Activated T-helper 1 cell treated with anti-CD3 and anti-CD28 coated beads, Interleukin-12 subunit alpha, Interleukin-12 subunit beta, Interleukin-2, Interleukin-4 antibody, amounts not matched to agents 30 ng/mL and 10 ng/mL and 1 ng/mL, durations not matched to agents 14 hours and 24 hours and 36 hours (primary cell): ENCODE data around the gene OR10D3. TPM values are rescaled to one million over a fixed set of nuclear protein-coding genes. Genes with fewer than 3 reads are reported as not detected.
"Not testable (repeated sequence)": the region's sequence is repeated elsewhere in the genome, so short reads cannot be mapped to it uniquely, and the experiment has no call there.

Experiments used
- DNase-seq: peaks from one replicate; pipeline ENCODE4 v3.0.0; 2021; ENCODE audit warnings: low spot score
- H3K27ac Mint-ChIP-seq: one replicate; pipeline ENCODE4 v1.8.0; 2021; ENCODE audit warnings: mild to moderate bottlenecking, mixed read lengths
- H3K27me3 Mint-ChIP-seq: one replicate; pipeline ENCODE4 v1.8.0; 2022; ENCODE audit warnings: mild to moderate bottlenecking, moderate library complexity, mixed read lengths; ENCODE audit not compliant: insufficient read depth
- H3K36me3 Mint-ChIP-seq: one replicate; pipeline ENCODE4 v1.8.0; 2021; ENCODE audit warnings: low read depth, mixed read lengths
- H3K4me1 Mint-ChIP-seq: one replicate; pipeline ENCODE4 v1.8.0; 2021; ENCODE audit warnings: low read depth, mixed read lengths
- H3K4me3 Mint-ChIP-seq: one replicate; pipeline ENCODE4 v1.8.0; 2021; ENCODE audit warnings: mild to moderate bottlenecking, moderate library complexity, mixed read lengths
- H3K9me3 Mint-ChIP-seq: one replicate; pipeline ENCODE4 v1.8.0; 2021; ENCODE audit warnings: mixed read lengths
- intact Hi-C: fragments of 100-400 bp; cut with micrococcal nuclease; formaldehyde crosslinking; loops from one replicate; pipeline ENCODE4 v1.15.1; 2024
- total RNA-seq: library from RNA; stranded (reverse); gene quantifications from 2 replicates; pipeline ENCODE4 v1.2.3, GENCODE V29; 2022

Gene OR10D3
- not detected in 2 replicates for total RNA-seq

GRCh38 chr11:124183068-124183467 lies at the start of gene OR10D3:
OR10D3 (plus strand) TSS chr11:124183345; CDS start chr11:124185270, 1,925 bp downstream.
- Mint-ChIP-seq H3K9me3 (no peaks in the 10 kb centered on the region), H3K4me3 (no peak within 1 kb of the TSS), H3K36me3 (no peaks in the 10 kb centered on the region), H3K27me3 (peaks cover 17% of the 10 kb centered on the region), H3K4me1 (no peaks in the 10 kb centered on the region), H3K27ac (no peak within 1 kb of the TSS)
- DNase-seq = no peak
- intact Hi-C loops = no loop called here

- H3K27ac Mint-ChIP-seq = no peak overlapping the region
- H3K9me3 Mint-ChIP-seq = peaks cover 6% of the 10 kb centered on the region
- H3K36me3 Mint-ChIP-seq = no peaks in the 10 kb centered on the region
- H3K4me1 Mint-ChIP-seq = no peaks in the 10 kb centered on the region
- peaks cover 2% of the 10 kb centered on the region for H3K27me3 Mint-ChIP-seq
- intact Hi-C loops = no loop called here
- no peak for DNase-seq
- H3K4me3 Mint-ChIP-seq = no peak overlapping the region
Measured at GRCh38 chr11:124143034-124143433, 40.1 kb upstream of the OR10D3 start.

- H3K27me3 Mint-ChIP-seq = peaks cover 2% of the 10 kb centered on the region
- no peaks in the 10 kb centered on the region for H3K4me1 Mint-ChIP-seq
- H3K4me3 Mint-ChIP-seq = no peak overlapping the region
- DNase-seq = no peak
- intact Hi-C loops = no loop called here
- H3K36me3 Mint-ChIP-seq = no peaks in the 10 kb centered on the region
- H3K27ac Mint-ChIP-seq = no peak overlapping the region
- no peaks in the 10 kb centered on the region for H3K9me3 Mint-ChIP-seq
Measured at GRCh38 chr11:124147951-124148350, 35.2 kb upstream of the OR10D3 start.

- intact Hi-C loops = no loop called here
- no peak overlapping the region for H3K27ac Mint-ChIP-seq
- peaks cover 7% of the 10 kb centered on the region for H3K27me3 Mint-ChIP-seq
- H3K36me3 Mint-ChIP-seq = no peaks in the 10 kb centered on the region
- no peaks in the 10 kb centered on the region for H3K4me1 Mint-ChIP-seq
- no peaks in the 10 kb centered on the region for H3K9me3 Mint-ChIP-seq
- no peak for DNase-seq
- H3K4me3 Mint-ChIP-seq = no peak overlapping the region
Measured at GRCh38 chr11:124150684-124151083, 32.5 kb upstream of the OR10D3 start.

- Mint-ChIP-seq H3K27me3 (peaks cover 7% of the 10 kb centered on the region), H3K4me1 (no peaks in the 10 kb centered on the region), H3K4me3 (no peak overlapping the region), H3K27ac (no peak overlapping the region), H3K9me3 (no peaks in the 10 kb centered on the region), H3K36me3 (no peaks in the 10 kb centered on the region)
- DNase-seq = no peak
- intact Hi-C loops = no loop called here
Measured at GRCh38 chr11:124152770-124153407, 30.3 kb upstream of the OR10D3 start.

- Mint-ChIP-seq H3K36me3 (no peaks in the 10 kb centered on the region), H3K9me3 (no peaks in the 10 kb centered on the region), H3K4me3 (no peak overlapping the region), H3K27ac (no peak overlapping the region), H3K27me3 (peaks cover 7% of the 10 kb centered on the region), H3K4me1 (no peaks in the 10 kb centered on the region)
- intact Hi-C loops = no loop called here
- DNase-seq = no peak
Measured at GRCh38 chr11:124153821-124154220, 29.3 kb upstream of the OR10D3 start.

GRCh38 chr11:124159481-124159880 lies 23.7 kb upstream of the OR10D3 start:
- Mint-ChIP-seq H3K27me3 (peaks cover 6% of the 10 kb centered on the region), H3K4me1 (no peaks in the 10 kb centered on the region), H3K27ac (no peak overlapping the region), H3K9me3 (no peaks in the 10 kb centered on the region), H3K36me3 (no peaks in the 10 kb centered on the region), H3K4me3 (no peak overlapping the region)
- DNase-seq = no peak
- intact Hi-C loops = no loop called here

GRCh38 chr11:124160986-124161385 lies 22.2 kb upstream of the OR10D3 start:
- Mint-ChIP-seq H3K4me3 (no peak overlapping the region), H3K27me3 (peaks cover 4% of the 10 kb centered on the region), H3K4me1 (no peaks in the 10 kb centered on the region), H3K27ac (no peak overlapping the region), H3K9me3 (no peaks in the 10 kb centered on the region), H3K36me3 (no peaks in the 10 kb centered on the region)
- intact Hi-C loops = no loop called here
- DNase-seq = no peak

GRCh38 chr11:124167826-124168231 lies 15.3 kb upstream of the OR10D3 start:
- no peak for DNase-seq
- intact Hi-C loops = no loop called here
- no peaks in the 10 kb centered on the region for H3K4me1 Mint-ChIP-seq
- H3K4me3 Mint-ChIP-seq = no peak overlapping the region
- no peaks in the 10 kb centered on the region for H3K9me3 Mint-ChIP-seq
- no peak overlapping the region for H3K27ac Mint-ChIP-seq
- H3K36me3 Mint-ChIP-seq = no peaks in the 10 kb centered on the region
- peaks cover 8% of the 10 kb centered on the region for H3K27me3 Mint-ChIP-seq

GRCh38 chr11:124168796-124169195 lies 14.3 kb upstream of the OR10D3 start:
- Mint-ChIP-seq H3K4me1 (no peaks in the 10 kb centered on the region), H3K27ac (no peak overlapping the region), H3K27me3 (peaks cover 4% of the 10 kb centered on the region), H3K36me3 (no peaks in the 10 kb centered on the region), H3K4me3 (no peak overlapping the region), H3K9me3 (no peaks in the 10 kb centered on the region)
- DNase-seq = no peak
- intact Hi-C loops = no loop called here

GRCh38 chr11:124170315-124170714 lies 12.8 kb upstream of the OR10D3 start:
- H3K27me3 Mint-ChIP-seq, H3K4me3 Mint-ChIP-seq, H3K27ac Mint-ChIP-seq, DNase-seq, H3K4me1 Mint-ChIP-seq, H3K9me3 Mint-ChIP-seq, H3K36me3 Mint-ChIP-seq, intact Hi-C loops: not testable (repeated sequence)

GRCh38 chr11:124170801-124171586 lies 12.2 kb upstream of the OR10D3 start:
- Mint-ChIP-seq H3K27ac (no peak overlapping the region), H3K9me3 (no peaks in the 10 kb centered on the region), H3K27me3 (peaks cover 6% of the 10 kb centered on the region), H3K36me3 (no peaks in the 10 kb centered on the region), H3K4me3 (no peak overlapping the region), H3K4me1 (no peaks in the 10 kb centered on the region)
- intact Hi-C loops = no loop called here
- no peak for DNase-seq

- Mint-ChIP-seq H3K9me3 (no peaks in the 10 kb centered on the region), H3K27me3 (peaks cover 4% of the 10 kb centered on the region), H3K4me1 (no peaks in the 10 kb centered on the region), H3K4me3 (no peak overlapping the region), H3K36me3 (no peaks in the 10 kb centered on the region), H3K27ac (no peak overlapping the region)
- intact Hi-C loops = no loop called here
- no peak for DNase-seq
Measured at GRCh38 chr11:124172101-124172500, 11.0 kb upstream of the OR10D3 start.
